GM19099 (cell line): Measurements from ENCODE around the gene BPIFB4.

Source experiments
- POLR2A ChIP-seq: IDR thresholded peaks from 3 replicates; pipeline ENCODE4 v1.6.1; 2011; ENCODE audit warnings: low read depth; ENCODE audit not compliant: insufficient read length; ENCODE audit errors: extremely low read depth

BPIFB4 gene

DNA sequence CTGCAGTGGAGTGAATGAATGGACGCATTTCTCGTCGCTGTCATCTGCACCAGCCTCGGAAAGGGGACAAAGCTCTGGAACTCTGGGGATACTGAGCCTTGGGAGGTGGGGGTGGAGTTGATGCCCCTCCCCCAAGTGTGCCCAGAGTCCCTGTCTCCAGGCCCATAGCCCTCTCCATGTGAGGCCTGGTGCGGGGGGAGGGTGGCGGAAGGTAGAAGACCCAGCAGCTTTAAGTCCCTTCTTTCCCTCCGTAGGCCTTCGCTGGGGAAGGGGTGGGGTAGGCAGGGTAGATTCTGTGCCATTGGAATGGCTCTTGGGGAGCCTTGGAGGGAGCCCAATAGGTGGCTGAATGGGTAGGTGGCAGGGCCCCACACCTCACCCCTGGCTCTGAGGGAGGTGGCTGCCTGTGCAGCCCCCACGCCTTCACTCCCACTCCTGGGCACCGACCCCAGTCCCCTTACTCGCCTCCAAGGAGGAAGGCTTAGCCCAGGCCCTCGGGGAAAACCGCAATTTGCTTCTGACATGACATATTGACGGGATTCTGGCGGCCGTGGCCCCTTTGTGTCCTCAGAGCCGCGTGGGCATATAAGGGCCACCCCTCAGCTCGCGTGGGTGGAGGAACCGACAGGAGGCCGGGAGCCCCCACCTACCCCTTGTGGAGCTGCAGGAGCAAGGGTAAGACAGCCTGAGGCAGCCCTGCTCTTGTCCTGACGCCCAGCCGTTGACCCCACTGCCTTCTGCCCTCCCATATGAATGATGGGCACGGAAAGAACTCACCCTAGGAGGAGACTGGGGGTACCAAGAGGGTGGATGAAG is 25.9 kb upstream of the BPIFB4 start, which contains the start of gene BPIFB3:
Gene BPIFB3 (plus strand): TSS at position 613 of the 816 bp plus-strand sequence. CDS start 1,533 bp downstream, outside the sequence.
- no peak for TF ChIP-seq POLR2A

DNA sequence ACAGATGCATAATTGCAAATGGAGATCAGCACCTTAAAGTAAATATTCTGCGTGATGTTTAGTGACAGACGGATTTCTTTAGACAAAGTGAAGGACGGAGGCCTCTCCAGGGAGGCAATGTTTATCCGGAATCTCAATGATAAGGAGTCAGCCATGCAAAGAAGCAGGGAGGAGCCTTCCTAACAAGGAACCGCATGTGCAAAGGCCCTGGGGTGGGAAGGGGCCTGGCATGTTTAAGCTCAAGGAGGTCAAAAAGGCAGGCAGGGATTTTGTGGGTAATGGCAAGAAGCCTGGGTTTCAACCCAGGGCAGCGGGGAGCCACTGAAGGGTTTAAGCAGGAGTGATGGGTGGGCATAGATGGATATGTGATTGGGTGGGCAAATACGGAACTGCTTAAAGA is 25.1 kb upstream of the BPIFB4 start:
- TF ChIP-seq POLR2A = no peak

DNA sequence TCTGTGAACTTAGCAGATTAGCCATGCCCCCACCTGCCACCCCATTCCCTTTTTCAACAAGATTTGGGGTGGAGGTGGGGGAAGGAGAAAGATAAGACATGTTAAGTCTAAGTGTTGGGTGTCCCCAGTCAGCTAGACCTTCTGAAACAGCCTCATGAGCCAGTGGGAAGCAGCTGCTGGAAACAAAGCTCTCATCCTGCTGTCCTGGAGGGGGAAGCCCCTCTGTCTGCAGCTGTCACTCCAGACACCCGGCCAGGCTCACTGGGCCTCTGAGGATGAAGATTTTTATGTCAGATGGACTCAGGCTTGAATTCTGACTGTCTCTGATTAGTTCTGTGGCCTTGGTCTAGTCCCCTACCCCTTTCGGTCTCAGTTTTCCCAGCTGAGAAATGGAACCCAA is 24.7 kb upstream of the BPIFB4 start:
- TF ChIP-seq POLR2A = no peak

DNA sequence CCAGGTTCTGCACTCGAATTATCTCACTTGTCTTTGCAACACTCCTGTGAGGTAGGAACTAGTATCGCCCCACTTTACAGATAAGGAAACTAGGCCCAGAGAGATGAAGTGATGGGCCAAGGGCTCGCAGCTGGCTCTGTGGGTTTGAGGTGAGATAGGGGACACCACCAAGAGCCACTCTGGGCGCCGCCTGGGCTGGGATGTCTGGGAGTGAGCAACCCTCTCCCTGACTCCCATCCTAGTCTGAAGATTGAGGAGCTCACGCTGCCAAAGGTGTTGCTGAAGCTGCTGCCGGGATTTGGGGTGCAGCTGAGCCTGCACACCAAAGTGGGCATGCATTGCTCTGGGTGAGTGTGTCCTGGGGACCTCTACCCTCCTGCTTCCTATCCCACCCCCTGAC is 20.3 kb upstream of the BPIFB4 start:
- TF ChIP-seq POLR2A = no peak

DNA sequence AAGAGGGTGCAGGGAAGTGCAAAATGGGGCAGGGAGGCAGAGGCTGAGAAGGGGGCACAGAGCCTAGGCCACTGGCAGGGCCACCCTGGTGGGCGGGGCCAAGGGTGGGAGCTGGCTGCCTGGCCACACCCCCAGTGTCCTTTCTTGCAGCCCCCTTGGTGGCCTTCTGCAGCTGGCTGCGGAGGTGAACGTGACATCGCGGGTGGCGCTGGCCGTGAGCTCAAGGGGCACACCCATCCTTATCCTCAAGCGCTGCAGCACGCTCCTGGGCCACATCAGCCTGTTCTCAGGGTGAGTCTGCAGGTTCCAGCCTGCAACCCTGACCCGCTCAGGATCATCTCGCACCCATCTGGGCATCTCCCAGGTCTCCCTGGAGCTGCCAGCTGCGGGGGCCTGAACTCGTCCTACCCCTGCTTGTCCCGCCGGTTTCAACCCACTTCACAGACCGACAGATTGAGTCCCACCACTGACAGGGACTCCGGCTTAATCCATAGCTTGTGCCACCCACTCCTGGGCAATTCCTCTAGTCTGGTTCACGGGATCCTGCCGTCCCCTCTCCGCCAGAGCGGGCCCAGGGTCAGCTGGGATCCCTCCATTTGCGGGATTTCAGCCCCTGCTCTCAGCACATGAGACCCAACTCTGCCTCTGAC is 19.6 kb upstream of the BPIFB4 start:
- TF ChIP-seq POLR2A = no peak

DNA sequence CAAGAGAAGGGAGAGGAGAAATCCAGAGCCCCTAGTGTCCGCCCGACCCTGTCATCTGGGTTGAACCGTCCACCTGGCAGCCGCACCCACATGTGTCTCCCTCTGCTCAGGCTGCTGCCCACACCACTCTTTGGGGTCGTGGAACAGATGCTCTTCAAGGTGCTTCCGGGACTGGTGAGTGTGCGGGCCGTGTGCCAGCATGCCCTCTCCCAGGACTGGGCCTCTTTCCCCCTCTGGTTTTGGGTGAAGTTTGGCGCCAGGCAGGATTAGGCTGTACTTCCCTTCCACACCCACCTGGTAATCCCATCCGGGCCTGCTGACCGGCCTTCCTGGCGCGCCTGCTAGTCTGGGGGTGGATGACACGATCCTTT is 17.8 kb upstream of the BPIFB4 start:
- TF ChIP-seq POLR2A = no peak

DNA sequence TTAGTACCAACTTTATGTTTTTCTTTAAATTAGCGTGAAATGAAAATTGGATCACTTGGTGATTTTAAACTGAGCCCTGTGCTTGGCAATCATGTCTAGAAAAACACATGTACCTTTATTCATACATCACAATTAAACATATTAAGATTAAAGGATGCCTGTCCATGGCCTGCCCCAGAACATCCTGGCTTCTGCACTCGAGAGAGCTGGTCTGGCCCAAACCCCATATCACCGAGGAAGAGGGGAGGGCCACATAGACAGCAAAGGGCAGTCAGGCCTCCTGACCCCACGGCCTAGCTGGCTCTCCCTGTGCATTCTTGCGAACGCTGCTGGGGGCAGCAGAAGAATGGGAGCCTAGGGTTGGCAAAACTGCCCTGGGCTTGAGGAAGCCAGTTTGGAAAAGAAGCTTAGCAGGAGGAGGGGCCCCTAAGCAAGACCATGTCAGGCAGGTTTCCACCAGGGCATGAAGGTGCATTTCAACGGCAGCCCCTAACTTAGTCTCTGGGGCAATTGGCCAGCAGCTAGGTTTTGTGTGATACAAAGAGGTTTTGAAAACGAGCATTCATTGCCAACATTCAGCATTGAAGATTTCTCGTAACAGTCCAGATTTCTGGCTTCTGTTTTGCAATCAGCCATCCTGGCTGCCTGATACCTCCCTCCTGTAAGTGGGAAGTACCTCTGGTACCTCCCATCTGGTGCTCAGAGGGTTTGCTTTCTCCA is 17.2 kb upstream of the BPIFB4 start:
- no peak for TF ChIP-seq POLR2A

DNA sequence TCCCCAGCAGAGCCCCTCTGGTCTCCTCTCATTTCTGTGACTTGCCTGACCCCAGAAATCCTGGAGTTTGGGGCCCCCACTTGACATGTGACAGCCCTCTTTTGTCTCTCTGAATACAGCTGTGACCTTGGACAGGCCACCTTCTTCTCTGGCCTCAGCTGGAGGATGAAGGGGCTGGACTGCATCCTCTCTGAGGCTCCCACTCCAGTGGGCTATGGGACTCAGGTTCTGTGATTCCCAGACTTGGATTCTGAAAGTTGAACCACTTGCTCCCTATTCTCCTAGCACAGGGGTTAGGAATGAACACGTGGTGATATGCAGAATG is 16.7 kb upstream of the BPIFB4 start:
- no peak for TF ChIP-seq POLR2A

DNA sequence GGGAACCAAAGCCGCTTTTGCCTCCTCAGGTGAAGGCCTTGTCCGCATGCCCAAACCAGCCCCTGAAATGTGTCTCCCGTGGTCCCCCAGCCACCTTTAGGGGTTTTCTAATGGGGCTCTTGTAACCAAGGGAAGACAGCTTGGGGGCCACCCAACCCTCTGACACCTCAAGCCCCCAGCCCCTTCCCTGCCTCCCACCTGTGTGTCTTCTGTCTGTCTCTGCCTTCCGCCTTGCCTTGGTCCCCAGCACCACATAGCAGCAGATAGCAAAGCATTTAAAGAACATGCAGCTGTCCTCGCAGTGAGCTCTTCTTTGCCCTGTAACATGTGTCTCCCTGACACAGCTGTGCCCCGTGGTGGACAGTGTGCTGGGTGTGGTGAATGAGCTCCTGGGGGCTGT is 16.2 kb upstream of the BPIFB4 start:
- TF ChIP-seq POLR2A = no peak

DNA sequence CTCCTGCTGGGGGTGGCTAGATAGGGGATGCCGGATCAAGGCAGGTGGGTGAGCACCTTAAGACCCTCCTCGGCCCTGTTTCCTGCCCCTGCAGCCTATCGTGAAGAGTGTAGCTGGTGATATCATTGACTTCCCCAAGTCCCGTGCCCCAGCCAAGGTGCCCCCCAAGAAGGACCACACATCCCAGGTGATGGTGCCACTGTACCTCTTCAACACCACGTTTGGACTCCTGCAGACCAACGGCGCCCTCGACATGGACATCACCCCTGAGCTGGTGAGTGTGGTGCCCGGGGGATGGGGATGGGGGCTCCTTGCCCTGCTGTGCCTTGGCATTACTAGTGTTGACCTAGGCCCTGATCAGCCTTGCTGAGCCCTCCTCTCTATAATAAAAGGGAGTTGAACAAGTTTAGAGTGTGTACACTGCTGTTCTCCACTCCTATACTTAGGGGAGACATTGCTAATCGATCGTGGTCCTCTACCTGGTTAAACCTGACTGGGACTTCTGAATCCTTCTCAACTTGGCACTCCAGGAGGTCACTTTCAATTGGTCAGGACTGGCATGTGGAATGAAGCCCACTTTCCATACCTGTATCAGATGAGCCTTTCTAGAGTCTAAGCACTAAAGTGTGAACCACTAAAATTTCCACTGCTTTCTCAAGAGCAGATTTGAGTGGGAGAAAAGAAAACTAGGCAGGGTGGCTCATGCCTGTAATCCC is 14.7 kb upstream of the BPIFB4 start:
- TF ChIP-seq POLR2A = no peak

DNA sequence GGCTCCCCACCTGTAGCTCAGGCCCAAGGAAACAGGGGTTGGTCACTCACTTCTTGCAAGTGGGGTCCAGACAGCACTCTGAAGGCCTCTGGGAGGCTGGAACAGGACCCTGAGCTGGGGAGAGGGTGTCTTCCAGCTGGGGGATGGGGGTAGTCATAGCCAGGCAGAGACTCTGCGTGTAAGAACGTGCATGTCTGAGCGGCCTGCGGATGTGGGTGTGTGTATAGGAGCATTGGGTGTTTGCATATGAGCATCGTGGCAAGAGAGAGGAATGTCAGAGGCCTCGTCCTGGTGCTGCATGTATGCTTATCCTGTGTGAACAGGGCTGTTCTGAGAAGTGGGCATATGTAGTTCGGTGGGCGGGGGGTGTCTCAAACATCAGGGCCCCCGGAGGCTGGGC is 13.7 kb upstream of the BPIFB4 start:
- TF ChIP-seq POLR2A = no peak

DNA sequence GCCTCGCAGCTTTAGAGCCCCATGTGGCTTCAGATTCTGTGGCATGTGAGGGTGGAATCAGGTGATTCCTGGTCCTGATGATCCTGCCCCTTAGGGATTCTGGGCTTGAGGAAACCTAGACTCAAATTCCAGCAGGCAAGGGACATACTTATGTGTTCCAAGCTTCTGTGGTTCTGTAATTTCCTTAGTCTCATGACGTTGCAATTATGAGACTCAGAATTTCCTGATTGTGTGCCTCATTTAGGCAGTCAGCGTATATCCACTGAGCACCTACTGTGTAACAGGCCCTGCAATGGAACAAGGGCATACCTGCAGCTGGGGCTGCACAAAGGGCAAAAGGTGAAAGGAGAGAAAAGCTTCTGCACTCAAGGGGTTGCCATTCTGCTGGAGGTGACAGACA is 11.6 kb upstream of the BPIFB4 start:
- TF ChIP-seq POLR2A = no peak

DNA sequence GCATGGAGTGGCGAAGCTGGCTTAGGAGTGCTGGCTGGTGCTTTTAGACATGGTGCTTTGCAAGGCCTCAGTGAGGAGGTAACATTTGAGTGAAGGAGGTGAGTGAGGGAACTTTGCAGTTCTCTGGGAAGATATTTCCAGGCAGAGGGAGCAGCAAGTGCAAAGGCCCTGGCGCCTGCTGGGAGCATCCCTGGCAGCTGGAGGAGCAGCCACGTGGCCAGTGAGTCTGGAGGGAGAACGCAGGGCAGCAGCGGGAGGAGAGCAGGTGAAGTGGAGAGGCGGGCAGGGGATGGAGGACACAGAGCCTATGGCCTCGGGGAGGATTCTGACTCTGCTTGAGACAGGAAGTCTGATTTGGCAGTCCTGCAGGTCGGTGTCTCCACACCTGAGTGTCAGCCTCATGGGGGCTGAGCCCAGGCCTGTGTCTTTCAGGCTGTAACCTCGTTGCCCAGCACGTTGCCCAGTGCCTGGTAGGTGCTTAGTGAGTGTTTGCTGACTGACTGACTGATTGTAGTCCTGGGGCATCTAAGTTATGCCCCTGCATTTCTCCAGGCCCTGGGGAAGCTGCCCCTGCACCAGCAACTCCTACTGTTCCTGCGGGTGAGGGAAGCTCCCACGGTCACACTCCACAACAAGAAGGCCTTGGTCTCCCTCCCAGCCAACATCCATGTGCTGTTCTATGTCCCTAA is 11.0 kb upstream of the BPIFB4 start:
- TF ChIP-seq POLR2A = no peak

DNA sequence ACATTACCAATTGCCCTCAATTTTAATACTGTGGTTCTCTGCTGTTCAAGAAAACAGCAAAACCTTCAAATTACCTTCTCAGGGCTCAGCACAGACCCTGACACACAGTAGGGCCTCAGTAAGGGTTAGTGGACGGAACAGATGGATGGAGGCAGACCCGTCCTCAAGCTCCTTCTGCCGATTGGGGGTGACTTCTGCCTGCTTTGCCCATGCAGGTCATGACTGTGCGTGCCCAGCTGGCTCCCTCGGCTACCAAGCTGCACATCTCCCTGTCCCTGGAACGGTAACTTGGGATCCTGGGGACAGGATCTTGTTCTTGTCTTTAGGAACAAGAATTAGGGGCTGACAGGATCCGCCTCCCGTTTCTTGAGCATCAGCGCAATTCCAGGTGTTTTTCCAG is 9.8 kb upstream of the BPIFB4 start:
- TF ChIP-seq POLR2A = no peak
